Tibial nerve (tissue), 4 donors: ENCODE results near the gene OR8D2.

Experiments
- CTCF ChIP-seq, 5 experiments: fragments of 200-600 bp in 3 of 5; fragments of 450-650 bp in 2 of 5; sonication (generic) in 3 of 5; IDR thresholded peaks; one replicate each; pipeline ENCODE4 v1.5.1; 2016 to 2019; ENCODE audit warnings: antibody characterized with exemption in 5 of 5, mild to moderate bottlenecking in 3 of 5, moderate library complexity in 2 of 5
- EP300 ChIP-seq, 2 donors: sonication (generic); formaldehyde crosslinking; IDR thresholded peaks; one replicate each; pipeline ENCODE4 v1.6.1; 2017; ENCODE audit warnings: antibody characterized with exemption in 2 of 2, mild to moderate bottlenecking in 1 of 2
- POLR2A ChIP-seq, 2 donors: fragments of 450-650 bp; IDR thresholded peaks; one replicate each; pipeline ENCODE4 v1.6.1; 2017; ENCODE audit warnings: antibody characterized with exemption in 2 of 2, mild to moderate bottlenecking in 2 of 2, moderate library complexity in 2 of 2

GRCh38 chr11:124296016-124296415 is 24.0 kb downstream of the OR8D2 start:
- TF ChIP-seq CTCF (IDR thresholded peaks at IDR 0.05), result no peak
- TF ChIP-seq POLR2A (IDR thresholded peaks at IDR 0.05), result no peak
- no peak for TF ChIP-seq EP300 (IDR thresholded peaks at IDR 0.05)
